Epidermal melanocyte (primary cell): ENCODE measurements around the gene DHRS3.
A peak's percentile ranks its signal among the peaks of the same experiment; 100 is the strongest.
"Not testable (repeated sequence)": the region's sequence is repeated elsewhere in the genome, so short reads cannot be mapped to it uniquely, and the experiment has no call there.

Experiments used
- DNase-seq: peaks from one replicate; pipeline ENCODE4 v3.0.0; 2011; ENCODE audit warnings: low spot score; ENCODE audit not compliant: insufficient read length

The DHRS3 gene, protein sequence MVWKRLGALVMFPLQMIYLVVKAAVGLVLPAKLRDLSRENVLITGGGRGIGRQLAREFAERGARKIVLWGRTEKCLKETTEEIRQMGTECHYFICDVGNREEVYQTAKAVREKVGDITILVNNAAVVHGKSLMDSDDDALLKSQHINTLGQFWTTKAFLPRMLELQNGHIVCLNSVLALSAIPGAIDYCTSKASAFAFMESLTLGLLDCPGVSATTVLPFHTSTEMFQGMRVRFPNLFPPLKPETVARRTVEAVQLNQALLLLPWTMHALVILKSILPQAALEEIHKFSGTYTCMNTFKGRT

DNA sequence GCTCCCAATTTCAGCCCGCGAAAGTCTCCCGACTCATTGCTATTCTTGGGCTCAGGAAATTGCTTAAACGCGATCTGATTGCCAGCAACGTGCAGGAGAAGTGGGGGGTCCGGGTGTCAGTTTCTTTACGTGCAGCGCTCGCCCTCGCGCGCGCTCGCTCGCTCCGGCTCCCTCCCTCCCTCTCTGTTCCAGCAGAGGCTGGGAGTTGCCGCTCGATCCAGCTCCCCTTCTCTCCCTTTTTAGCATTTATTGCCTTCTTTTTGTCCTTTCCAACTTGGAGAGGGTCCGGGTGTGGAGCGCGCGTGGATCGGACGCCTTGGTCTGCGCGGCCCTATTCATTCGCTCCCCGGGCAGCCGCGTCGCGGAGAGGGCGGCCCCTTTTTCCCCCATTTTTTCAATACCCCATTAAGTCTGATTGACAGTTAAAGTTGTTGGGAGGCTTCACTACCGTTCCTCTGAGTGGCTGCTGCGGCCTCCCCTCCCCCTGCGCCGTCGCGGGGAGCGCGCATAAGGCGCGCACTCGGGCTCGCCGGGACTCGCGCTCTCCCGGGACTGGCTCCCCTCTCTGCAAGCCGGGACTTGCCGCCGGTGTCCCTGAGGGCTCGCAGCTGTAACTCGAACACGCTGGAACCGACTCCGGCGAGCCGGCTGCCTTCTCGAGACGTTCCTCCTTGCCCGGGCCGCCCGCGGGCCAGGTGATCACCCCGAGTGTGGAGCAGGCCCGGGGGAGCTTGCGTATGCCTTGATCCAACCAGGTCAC lies at the start of gene DHRS3:
Gene DHRS3, minus strand, starts transcription at position 310 of the 760 bp plus-strand sequence. CDS start 862 bp downstream, outside the sequence.
- DNase-seq = no peak

DNA sequence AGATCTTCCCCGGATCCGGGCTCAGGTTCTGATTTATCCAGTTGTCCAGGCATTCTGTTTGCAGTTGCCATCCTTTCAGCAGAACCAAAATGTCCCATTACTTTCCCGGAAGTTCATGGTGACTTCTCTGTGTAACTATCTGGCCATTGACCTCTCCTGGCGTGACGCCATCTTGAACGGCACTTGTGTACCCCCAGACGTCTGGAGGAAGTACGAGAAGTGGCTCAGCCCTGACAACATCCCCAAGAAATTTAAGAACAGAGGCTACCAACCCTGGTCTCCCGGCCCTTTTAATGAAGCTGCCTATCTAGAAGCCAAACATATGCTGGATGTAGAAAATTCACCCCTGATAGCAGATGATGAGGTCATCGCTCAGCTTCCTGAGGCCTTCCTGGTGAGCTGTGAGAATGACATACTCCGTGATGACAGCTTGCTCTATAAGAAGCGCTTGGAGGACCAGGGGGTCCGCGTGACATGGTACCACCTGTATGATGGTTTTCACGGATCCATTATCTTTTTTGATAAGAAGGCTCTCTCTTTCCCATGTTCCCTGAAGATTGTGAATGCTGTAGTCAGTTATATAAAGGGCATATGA lies 48.2 kb upstream of the DHRS3 start:
- no peak for DNase-seq

DNA sequence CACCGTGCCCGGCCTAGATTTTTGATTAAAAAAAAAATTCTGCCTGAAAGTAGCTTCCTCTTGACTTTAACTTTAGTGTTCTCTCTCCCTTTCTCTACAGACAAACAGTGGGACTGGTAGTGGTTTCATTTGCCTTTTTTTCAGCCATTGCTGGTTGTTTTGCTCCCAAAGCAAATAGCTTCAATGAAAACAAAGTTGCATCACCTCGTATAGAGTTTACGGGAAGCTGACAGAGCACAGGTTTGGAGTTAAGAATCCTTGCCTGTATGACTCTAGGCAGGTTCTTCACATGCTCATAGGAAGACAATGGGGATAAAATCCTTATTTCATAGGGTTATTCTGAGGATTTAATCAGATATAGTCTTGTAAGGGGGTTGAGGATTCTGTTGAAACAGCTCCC lies 47.5 kb upstream of the DHRS3 start:
- no peak for DNase-seq

GRCh38 chr1:12662556-12662955 lies 44.5 kb upstream of the DHRS3 start:
- DNase-seq = no peak

DNA sequence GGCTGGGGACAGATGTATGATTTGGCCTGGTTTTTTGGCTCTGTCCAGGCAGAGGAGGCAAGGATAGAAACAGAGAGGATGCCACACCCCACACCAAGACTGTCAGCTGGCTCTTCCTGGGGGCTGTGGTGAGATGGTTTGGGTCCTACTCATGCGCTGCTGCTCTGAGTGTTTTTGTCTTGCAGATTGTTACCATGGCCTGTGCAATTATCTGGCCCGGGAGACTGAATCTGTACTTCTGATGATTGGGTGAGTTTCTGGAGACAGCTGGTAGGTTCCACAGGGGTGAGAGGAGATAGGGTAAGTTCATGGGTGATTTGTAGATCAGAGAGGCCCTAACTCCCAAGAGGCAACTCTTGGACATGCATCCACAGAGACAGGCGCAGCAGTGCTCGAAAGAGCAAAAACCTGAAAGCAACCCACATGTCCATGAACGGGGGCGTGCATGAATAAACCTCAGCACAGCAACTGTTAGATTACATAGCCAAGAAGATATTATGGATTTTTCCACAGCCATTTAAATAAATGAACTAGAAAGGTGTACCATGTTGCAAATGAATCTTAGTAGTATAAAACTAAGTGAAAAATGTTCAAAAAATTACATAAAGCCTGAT lies 43.7 kb upstream of the DHRS3 start:
- no peak for DNase-seq

- DNase-seq = peak; percentile 96
Measured at GRCh38 chr1:12658531-12659453, 40.8 kb upstream of the DHRS3 start.

DNA sequence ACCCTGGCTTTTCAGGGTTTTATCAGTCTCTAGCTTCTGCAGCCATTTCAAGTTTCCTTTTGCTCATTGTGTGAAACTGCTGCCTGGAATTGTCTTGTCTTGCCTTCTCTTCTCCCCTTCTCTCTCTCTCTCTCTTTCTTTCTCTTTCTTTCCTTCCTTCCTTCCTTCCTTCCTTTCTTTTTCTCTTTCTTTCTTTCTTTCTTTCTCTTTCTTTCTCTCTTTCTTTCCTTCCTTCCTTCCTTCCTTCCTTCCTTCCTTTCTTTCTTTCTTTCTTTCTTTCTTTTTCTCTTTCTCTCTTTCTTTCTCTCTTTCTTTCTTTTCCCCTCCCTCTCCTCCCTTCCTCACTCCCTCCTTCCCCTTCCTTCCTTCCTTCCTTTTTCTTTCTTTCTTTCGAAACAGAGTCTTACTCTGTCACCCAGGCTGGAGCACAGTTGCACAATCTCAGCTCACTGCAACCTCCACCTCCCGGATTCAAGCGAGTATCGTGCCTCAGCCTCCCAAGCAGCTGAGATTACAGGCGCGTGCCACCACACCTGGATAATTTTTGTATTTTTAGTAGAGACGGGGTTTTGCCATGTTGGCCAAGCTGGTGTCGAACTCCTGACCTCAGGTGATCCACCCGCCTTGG lies 40.0 kb upstream of the DHRS3 start:
- DNase-seq = not testable (repeated sequence)

GRCh38 chr1:12657060-12657884 lies 39.3 kb upstream of the DHRS3 start:
- no peak for DNase-seq

DNA sequence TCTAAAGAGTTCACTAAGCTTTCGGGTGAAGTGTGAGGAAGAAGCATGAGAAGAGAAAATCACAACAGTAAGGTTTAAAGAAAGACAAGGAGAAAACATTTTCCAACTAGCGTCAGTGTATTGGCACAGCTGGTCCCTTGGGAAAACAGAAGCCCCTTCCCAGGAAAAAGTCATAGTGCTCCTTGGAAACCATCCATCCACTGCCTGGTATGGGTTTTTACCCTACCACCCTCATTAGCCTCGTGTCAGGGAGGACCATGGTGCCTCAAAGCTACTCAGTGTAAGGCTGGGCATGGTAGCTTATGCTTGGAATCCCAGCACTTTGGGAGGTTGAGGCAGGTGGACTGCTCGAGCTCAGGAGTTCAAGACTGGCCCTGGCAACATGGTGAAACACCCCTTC lies 38.6 kb upstream of the DHRS3 start:
- no peak for DNase-seq

- DNase-seq = no peak
Measured at GRCh38 chr1:12654657-12655056, 36.6 kb upstream of the DHRS3 start.

DNA sequence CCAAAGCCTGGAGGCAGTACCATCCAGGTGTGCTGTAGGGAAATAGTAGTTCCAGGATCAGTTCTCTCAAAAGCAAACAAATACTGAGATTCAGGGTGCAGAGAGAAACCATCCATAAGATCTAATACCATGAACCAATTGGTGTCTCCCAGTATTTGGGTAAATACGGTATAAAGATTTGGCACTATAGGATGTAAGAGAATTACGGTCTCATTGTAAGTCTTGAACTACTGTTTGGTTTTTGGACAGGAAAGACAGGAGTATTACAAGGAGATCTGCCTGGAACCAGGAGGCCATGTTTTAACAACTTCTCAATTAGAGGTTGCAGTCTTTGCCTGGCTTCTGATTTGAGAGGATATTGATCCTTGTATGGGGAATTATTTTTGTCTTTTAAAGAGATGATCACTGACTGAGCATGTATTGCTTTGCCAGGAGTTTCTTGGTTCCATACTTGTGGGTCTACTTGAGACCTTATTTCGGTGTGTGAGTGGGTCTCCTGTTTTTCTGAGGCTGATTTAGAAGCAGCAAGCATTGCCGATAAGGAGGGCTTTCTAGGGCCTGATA lies 36.1 kb upstream of the DHRS3 start:
- DNase-seq = no peak

GRCh38 chr1:12649971-12650421 lies 32.0 kb upstream of the DHRS3 start:
- DNase-seq = no peak

DNA sequence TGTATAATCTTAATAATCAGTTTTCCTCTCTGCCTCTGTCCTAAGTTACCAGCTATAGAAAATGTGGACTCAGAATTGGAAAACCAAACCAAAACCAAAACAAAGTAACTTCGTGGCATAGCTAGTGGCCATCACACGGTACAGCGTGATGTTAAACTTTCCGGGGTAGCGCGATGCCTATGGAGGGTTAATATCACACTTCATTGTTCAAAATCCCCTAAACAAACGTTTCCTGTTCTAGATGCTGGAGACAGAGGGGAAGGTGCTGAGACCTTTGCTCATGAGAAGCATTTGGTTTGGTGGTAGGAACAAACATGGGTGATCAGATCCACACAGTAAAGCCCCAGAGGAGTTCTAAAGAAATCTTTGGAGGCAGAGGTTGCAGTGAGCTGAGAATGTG lies 30.7 kb upstream of the DHRS3 start:
- no peak for DNase-seq

DNA sequence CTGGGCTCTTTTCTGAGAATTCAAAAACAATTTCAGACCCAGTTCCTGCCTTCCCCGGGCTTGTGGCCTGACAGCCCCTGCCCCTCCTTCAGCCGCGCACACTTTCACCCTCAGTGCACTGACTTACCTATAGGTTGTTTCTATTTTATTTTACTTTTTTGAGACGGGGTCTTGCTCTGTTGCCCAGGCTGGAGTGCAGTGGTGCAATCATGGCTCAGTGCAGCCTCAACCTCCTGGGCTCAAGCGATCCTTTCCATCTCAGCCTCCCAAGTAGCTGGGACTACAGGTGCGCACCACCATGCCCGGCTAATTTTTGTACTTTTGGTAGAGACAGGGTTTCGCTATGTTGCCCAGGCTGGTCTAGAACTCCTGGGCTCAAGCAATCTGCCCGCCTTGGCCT lies 27.4 kb upstream of the DHRS3 start:
- DNase-seq = not testable (repeated sequence)

- no peak for DNase-seq
Measured at GRCh38 chr1:12644829-12645228, 26.8 kb upstream of the DHRS3 start.

- DNase-seq = no peak
Measured at GRCh38 chr1:12644237-12644636, 26.2 kb upstream of the DHRS3 start.

DNA sequence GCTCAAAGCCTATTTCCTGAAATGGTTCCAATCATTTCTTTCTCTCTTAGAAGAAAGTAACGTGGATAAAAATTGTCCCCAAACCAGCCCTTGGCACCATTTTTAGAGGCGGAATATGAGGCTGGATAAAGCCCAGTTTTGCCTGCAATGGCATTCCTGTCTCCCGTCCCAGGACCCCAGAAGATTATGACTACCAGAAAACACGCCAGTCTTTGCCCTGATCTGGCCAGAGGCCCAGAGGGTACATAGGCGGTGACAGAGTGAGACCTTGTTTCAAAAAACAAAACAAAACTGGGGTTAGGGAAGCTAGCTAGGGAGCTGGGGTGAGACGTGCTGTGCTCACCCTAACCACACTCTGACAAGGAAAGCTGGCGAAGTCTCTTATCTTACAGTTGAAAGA lies 25.8 kb upstream of the DHRS3 start, which contains the start of gene AADACL4:
Gene AADACL4, plus strand, starts transcription at position 301 of the 400 bp plus-strand sequence. CDS start 462 bp downstream, outside the sequence.
- DNase-seq = no peak

DNA sequence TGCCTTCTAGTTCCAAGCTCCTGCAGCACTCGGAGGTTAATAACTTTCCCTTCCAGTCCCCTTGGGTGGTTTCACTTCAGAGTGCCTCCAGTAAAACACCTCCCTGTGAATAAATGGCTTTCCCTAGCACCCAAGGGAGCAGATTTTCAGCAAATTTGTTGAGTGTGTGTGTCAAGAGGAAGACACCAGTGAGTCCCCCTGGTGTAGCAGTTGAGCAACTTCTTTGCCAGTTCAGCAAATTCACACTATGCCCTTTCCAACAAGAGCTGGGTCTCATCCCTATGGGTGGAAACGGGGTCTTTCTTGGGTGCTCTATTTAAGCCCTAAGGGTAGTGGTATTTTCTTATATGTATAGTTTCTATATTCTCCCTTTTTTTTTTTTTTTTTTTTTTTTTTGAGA lies 25.1 kb upstream of the DHRS3 start:
- no peak for DNase-seq

- DNase-seq = no peak
Measured at GRCh38 chr1:12640958-12641272, 22.9 kb upstream of the DHRS3 start.
